DOHH2 (cell line): Measurements from ENCODE around the gene IGF1R.

Source experiments
- EZH2phosphoT487 ChIP-seq: fragments of 200-600 bp; sonication (generic); IDR thresholded peaks from 2 replicates; pipeline ENCODE4 v1.6.1; 2017; ENCODE audit warnings: borderline replicate concordance, mild to moderate bottlenecking, antibody characterized with exemption, low read length, moderate library complexity, mixed read lengths
- TF ChIP-seq, protein P1 (sequence below): fragments of 200-600 bp; sonication (generic); IDR thresholded peaks from one replicate; pipeline ENCODE4 v1.5.1; 2014; ENCODE audit warnings: antibody characterized with exemption, mild to moderate bottlenecking, low read depth, low read length; ENCODE audit not compliant: poor library complexity, severe bottlenecking

DNA sequence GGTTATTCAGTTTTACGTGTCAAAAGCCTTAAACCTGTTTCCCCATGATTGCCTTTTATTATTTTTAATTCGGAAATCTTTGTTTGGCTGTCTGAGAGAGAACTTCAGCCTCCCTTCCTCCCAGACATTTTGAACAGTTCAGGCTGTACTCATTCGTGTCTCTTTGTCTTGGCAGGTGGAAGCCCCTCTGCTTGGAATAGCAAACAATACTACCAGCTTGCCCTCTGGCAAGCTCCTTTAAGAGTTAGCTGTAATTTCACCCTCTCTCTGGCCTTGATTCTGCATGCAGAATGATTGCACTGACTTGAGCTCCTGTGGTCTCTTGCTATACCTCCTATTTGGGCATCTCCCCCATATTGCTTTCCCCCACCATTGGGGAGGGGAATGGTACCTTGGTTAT, 11.7 kb downstream of the IGF1R start:
- TF ChIP-seq, protein P1, sequence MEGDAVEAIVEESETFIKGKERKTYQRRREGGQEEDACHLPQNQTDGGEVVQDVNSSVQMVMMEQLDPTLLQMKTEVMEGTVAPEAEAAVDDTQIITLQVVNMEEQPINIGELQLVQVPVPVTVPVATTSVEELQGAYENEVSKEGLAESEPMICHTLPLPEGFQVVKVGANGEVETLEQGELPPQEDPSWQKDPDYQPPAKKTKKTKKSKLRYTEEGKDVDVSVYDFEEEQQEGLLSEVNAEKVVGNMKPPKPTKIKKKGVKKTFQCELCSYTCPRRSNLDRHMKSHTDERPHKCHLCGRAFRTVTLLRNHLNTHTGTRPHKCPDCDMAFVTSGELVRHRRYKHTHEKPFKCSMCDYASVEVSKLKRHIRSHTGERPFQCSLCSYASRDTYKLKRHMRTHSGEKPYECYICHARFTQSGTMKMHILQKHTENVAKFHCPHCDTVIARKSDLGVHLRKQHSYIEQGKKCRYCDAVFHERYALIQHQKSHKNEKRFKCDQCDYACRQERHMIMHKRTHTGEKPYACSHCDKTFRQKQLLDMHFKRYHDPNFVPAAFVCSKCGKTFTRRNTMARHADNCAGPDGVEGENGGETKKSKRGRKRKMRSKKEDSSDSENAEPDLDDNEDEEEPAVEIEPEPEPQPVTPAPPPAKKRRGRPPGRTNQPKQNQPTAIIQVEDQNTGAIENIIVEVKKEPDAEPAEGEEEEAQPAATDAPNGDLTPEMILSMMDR = no peak
- TF ChIP-seq EZH2phosphoT487 = no peak
